GM19193 (cell line): ENCODE measurements around the gene GNRH2.

Experiments used
- POLR2A ChIP-seq: IDR thresholded peaks from 4 replicates; pipeline ENCODE4 v1.6.1; 2011; ENCODE audit not compliant: insufficient read depth, insufficient read length; ENCODE audit errors: extremely low read depth

GNRH2 gene

DNA sequence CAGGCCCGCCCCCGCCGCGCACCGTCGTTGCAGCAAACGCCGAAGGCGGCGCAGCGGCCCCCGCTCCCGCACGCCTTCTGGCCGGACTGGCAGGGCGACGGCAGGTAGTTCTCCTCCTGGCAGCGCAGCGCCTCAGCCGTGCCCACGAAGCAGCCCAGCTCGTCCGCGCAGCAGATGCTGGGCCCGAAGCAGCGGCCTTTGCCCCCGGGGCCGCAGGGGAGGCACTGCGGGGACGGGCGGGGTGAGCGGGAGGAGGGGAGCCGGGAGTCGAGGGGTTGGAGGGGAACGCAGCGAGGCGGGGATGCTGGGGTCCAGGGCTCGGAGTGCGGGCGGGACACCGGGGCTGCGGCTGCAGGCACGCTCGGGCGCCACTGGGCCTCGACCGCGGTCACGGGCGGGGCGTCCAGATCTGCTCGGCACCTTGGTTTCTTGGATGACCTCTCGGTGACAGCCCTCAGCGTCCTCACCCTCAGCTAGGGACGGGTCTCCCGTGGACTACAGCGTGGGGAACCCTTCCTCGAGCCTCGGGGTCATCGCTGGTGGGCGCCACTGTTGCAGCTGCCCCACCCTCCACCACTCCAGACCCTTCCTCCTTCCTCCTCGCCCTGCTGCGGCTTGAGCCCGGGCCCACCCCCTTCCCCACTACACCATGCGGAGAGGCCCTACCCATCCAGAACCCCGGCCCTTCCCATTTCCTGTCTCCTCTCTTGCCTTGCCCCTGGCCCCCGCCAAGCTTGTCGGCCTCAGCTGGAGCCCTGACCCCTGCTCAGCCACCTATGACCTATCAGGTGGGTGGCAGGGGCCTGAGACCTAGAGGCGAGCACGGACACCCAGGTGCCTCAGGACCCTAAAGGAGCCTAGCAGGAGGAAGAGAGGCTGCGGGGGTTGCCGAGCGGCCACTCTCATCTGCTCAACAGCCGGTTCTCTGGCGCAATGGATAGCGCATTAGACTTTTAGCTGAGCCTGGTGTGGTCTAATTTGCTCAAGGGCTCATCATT lies 39.8 kb downstream of the GNRH2 start:
- TF ChIP-seq POLR2A = no peak

DNA sequence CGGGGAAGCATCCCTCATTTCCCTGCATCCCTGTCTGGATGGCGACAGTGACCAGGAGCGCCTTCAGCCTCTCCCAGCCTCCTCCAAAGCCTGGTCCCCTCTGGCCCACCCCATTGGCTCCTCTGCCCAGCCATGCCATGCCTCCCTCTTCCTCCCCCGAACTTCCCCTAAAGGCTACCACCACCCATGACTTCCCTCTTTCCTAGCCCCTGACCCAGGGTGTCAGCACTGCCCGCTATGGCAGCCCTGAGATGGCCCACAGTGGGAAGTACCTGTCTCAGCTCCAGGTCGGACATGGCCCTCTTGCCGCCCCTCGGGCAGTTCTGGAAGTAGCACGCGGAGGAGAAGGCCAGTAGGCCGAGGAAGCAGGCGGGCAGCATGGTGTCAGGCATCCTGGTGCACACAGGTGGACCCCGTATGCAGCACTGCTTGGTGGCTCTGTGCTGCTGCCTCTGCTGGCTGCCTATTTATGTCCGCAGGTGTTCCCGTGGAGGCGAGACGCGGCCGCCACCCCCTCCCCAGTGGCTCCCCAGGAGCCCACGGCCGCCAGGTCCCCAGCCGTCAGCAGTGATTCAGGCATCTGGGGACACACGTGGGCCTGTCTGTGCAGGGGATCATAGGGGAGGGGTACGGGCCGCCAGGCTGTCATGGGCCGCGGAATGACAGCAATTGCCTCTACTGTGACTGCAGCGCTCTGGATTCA lies 41.0 kb downstream of the GNRH2 start, which contains the start of gene AVP:
Gene AVP, minus strand, starts transcription at position 442 of the 703 bp plus-strand sequence. Its CDS starts 50 bp downstream, at position 392.
- TF ChIP-seq POLR2A = no peak

DNA sequence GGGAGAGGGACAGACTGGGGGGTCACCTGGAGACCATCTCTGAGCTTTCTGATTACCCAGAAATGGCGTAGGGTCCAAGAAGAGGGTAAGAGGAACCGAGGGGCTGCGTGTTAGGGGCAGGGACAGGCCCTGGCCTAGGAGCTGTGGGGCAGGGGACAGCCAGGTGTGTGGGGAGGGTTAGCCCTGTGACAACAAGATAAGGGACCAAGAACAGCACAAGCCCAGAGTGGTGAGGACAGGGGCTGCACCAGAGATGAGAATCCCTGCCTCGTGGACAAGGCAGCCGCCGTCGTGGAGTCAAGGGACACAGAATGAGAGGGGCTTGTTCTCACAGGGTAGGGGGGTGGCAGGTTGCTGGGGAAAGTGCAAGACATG lies 41.6 kb downstream of the GNRH2 start:
- no peak for TF ChIP-seq POLR2A

DNA sequence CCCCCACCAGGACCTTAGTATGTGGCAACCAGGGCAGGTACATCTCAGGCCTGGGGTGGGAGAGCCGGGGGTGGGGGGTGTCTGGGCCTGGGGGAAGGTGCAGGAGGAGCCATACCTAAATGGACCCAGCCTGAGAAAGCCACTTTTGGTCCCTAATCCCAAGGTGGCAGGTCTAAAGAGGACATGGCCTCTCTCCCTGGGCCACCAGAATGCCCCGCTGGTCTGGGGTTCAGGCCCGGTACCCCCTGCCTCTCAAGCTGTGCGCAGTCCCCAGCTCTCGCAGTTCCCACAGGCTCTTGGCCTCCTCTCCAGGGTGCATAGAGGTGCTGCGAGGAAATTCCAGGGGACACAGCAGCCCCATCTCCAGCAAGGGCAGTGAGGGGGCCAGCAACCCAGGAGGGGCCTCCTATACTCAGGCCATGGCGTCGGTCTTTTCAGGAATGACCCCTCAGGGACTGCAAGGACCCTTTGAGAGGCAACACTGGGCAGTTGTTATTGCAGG lies 42.2 kb downstream of the GNRH2 start:
- TF ChIP-seq POLR2A = no peak

DNA sequence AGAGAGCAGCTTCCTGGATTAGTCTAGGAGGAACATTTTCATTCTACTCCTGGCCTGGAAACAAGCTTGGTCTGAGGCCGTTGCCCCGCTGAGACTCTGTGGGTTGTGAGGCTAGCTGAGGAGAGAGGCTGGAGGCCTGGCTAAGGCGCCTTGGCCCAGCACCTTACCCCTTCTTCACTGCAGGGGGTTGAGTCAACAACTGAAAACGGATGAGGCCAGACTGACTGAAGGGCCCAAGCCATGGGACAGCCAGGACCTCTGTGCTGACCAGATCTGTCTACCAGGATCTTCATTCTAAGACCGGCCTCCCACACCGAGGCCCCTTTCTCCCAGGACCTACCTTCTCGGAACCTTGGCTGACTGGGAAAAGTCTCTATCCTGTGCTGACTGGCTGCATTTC lies 44.6 kb downstream of the GNRH2 start:
- no peak for TF ChIP-seq POLR2A

DNA sequence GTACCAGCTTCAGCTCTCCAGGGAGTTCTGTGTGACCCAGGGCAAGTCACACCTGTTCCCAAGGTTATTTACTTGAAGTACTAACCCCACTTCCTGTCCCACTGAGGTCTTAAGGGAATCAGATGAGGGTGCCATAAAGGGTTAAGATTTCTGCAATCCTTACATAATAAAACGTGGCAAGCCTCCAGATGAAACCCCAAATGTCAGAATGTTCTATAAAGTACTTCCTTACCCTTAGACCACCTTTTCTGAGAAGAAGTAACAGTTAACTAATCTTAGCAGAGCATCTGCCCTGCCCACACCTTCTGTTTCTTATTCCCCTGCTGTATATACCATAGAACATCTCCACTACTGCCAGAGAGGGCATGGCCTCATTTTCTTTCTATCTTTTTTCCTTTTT lies 47.1 kb downstream of the GNRH2 start:
- TF ChIP-seq POLR2A = no peak

DNA sequence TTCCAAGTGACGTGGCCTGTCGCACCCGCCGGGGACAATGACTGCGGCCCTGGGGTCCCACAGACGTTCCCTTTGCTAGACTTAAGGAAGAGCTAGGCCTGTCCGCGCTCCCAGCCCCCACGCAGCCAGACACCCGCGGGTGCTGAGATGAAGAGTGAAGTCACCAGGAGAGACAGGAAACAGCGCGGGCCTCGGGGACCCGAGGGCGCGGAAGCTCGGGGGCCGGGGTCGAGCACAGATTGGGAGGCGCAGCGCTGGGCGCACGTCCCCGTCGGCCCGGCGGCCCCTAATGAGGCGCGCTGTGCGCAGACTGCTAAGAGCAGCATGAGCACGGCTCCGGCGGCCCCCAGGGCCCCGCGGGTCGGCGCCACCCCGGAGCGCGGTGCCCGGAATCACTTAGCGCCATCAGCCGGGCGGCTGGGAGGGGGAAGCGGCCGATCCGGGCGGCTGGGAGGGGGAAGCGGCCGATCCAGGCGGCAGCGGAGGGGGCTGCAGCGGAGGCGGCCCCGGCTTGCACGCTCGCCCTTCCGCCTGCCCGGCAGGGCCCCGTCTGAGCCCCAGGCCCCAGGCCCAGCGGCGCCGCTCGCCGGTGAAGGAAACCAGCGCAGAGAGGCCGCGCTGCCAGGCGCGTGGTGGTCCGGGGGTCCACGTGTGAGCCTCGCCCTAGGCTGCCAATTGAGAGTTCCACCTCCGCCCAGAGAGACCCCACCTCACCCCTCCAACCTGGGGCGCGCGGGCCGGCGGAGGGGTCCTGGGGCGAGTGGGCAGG lies 49.4 kb downstream of the GNRH2 start:
- TF ChIP-seq POLR2A = no peak

DNA sequence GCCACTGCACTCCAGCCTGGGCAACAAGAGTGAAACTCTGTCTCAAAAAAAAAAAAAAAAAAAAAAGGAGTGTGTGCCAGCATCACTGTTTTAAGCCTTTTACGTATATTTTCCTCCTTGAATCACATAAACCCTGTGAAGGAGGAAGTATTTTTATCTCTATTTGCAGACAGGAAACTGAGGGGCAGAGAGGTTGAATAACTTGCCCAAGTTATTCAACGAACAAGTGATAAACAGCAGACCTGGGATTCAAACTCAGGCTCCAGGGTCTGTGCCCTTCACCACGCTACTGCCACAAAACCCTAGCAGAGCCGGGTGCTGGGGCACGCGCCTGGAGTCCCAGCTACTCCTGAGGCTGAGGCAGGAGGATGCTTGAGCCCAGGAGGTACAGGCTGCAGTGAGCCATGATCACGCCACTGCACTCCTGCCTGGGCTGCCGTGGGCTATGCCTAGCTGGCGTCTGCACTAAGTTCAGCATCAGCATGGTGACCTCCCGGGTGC lies 50.5 kb downstream of the GNRH2 start:
- TF ChIP-seq POLR2A = no peak

DNA sequence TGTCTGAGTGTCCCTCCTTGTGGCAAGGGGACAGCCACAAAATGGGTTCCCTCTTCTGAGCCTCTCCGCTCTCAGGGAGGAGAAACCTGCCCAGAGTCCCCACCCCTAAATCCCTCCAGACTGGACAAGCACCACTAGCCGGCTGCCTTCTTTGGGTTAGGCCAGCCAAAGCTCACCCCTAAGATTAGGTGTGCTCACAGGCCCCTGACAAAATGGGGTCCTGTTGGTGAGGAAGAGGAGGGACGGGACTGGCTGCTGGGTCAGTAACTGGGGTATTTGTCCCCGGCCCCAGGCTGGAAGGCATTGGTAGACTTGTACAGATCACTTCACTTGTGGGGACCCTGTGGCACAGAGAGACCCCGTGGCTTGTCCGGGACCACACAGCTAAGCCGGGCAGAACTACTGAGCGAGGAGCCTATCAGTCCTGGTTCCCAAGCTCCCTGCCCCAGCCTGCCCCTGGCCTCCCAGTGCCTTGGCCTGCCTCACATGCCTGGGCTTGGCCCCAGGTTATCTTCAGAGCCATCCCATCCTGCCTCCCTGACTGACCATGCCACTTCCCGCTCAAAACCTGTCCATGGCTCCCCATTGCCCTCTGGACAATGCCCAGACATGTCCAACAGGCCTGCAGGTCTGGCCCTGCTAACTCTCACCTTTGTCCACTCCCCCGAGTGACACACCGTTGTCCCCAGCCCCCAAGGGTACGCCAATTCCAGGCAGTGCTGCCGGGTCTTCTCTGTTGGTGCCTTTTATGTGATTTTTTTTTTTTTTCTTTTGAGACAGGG lies 51.6 kb downstream of the GNRH2 start:
- no peak for TF ChIP-seq POLR2A
